MCF 10A (cell line): ENCODE measurements around the gene IPO8. TPM values are rescaled to one million over a fixed set of nuclear protein-coding genes. Genes with fewer than 3 reads are reported as not detected.

Source experiments
- BruUV-seq: library from RNA; stranded (reverse); fragments of 400-500 nt; replicated peaks from 2 replicates; lab custom pipeline; 2021; lab: Mats Ljungman, UMichigan
- CTCF ChIA-PET: fragments of 300-600 bp; sonication (Branson Sonifier 250); formaldehyde crosslinking; extraction: SDS; loops from one replicate; lab custom pipeline; 2021; ENCODE audit warnings: antibody characterized with exemption, inconsistent platforms; lab: Yijun Ruan, JAX
- POLR2A ChIA-PET: fragments of 300-600, 350-650 bp; sonication (Branson Sonifier 250); formaldehyde crosslinking; extraction: SDS; loops from one replicate; lab custom pipeline; 2020; ENCODE audit warnings: antibody characterized with exemption, inconsistent platforms; lab: Yijun Ruan, JAX
- DNase-seq: peaks from one replicate; pipeline ENCODE4 v3.0.0-alpha.2; 2018; ENCODE audit not compliant: unreplicated experiment
- H3K27ac Mint-ChIP-seq: one replicate; pipeline ENCODE4 v1.8.0; 2022; ENCODE audit warnings: mild to moderate bottlenecking, low read depth, mixed read lengths; ENCODE audit not compliant: unreplicated experiment
- H3K27me3 Mint-ChIP-seq: one replicate; pipeline ENCODE4 v1.8.0; 2022; ENCODE audit warnings: mixed read lengths; ENCODE audit not compliant: insufficient read depth, unreplicated experiment
- H3K36me3 Mint-ChIP-seq: one replicate; pipeline ENCODE4 v1.8.0; 2022; ENCODE audit warnings: mild to moderate bottlenecking, moderate library complexity, mixed read lengths; ENCODE audit not compliant: insufficient read depth, unreplicated experiment
- H3K4me1 Mint-ChIP-seq: one replicate; pipeline ENCODE4 v1.8.0; 2022; ENCODE audit warnings: mixed read lengths; ENCODE audit not compliant: insufficient read depth, unreplicated experiment
- H3K4me3 Mint-ChIP-seq: one replicate; pipeline ENCODE4 v1.8.0; 2022; ENCODE audit warnings: mild to moderate bottlenecking, moderate library complexity, mixed read lengths; ENCODE audit not compliant: unreplicated experiment
- H3K9me3 Mint-ChIP-seq: one replicate; pipeline ENCODE4 v1.8.0; 2022; ENCODE audit warnings: mixed read lengths; ENCODE audit not compliant: unreplicated experiment
- CTCF ChIP-seq: fragments of 200-600 bp; IDR thresholded peaks from one replicate; pipeline ENCODE4 v1.8.0; 2022; ENCODE audit warnings: antibody characterized with exemption, mild to moderate bottlenecking; ENCODE audit not compliant: unreplicated experiment
- intact Hi-C: fragments of 100-400 bp; cut with micrococcal nuclease; formaldehyde crosslinking; loops from 2 replicates; pipeline ENCODE4 v1.14.1; 2022
- total RNA-seq: library from RNA; stranded (reverse); gene quantifications from 2 replicates; pipeline ENCODE4 v1.2.3, GENCODE V29; 2022

Gene IPO8
- total RNA-seq, 1 experiment from 2014 or later, result 36.3 TPM

GRCh38 chr12:30585877-30586276 lies 109.8 kb downstream of the IPO8 start:
- POLR2A ChIA-PET, result interaction anchor here (0.6 kb wide), 1 partner anchor 221 kb away, joined by 3 read pairs; no protein-coding TSS in a partner anchor
- H3K4me1 Mint-ChIP-seq, result no peaks in the 10 kb centered on the region
- H3K27me3 Mint-ChIP-seq, result no peaks in the 10 kb centered on the region
- no peak for DNase-seq
- TF ChIP-seq CTCF, result no peak
- no peaks in the 10 kb centered on the region for H3K9me3 Mint-ChIP-seq
- H3K36me3 Mint-ChIP-seq, result peaks cover 6% of the 10 kb centered on the region
- CTCF ChIA-PET, result interaction anchor here (0.5 to 0.9 kb wide), 2 partner anchors 32 to 687 kb away, joined by 3 to 4 read pairs; no protein-coding TSS in a partner anchor
- no TSS peak for BruUV-seq
- no peak overlapping the region for H3K4me3 Mint-ChIP-seq
- intact Hi-C loops, result no loop called here
- no peak overlapping the region for H3K27ac Mint-ChIP-seq

GRCh38 chr12:30582943-30583342 lies 112.7 kb downstream of the IPO8 start:
- no TSS peak for BruUV-seq
- H3K9me3 Mint-ChIP-seq, result no peaks in the 10 kb centered on the region
- no peak overlapping the region for H3K4me3 Mint-ChIP-seq
- H3K27ac Mint-ChIP-seq, result no peak overlapping the region
- no peaks in the 10 kb centered on the region for H3K4me1 Mint-ChIP-seq
- ChIA-PET CTCF (interaction anchor here (0.6 kb wide), 1 partner anchor 12 kb away, joined by 3 read pairs; no protein-coding TSS in a partner anchor), POLR2A (no interaction called here)
- no peaks in the 10 kb centered on the region for H3K27me3 Mint-ChIP-seq
- intact Hi-C loops, result no loop called here
- H3K36me3 Mint-ChIP-seq, result no peaks in the 10 kb centered on the region
- no peak for TF ChIP-seq CTCF
- DNase-seq, result peak; percentile 2

- H3K4me3 Mint-ChIP-seq, result no peak overlapping the region
- H3K36me3 Mint-ChIP-seq, result no peaks in the 10 kb centered on the region
- no peaks in the 10 kb centered on the region for H3K4me1 Mint-ChIP-seq
- H3K27ac Mint-ChIP-seq, result no peak overlapping the region
- intact Hi-C loops, result no loop called here
- ChIA-PET CTCF (no interaction called here), POLR2A (no interaction called here)
- DNase-seq, result no peak
- no peaks in the 10 kb centered on the region for H3K27me3 Mint-ChIP-seq
- H3K9me3 Mint-ChIP-seq, result peaks cover 7% of the 10 kb centered on the region
- TF ChIP-seq CTCF, result no peak
- BruUV-seq, result no TSS peak
Observed at GRCh38 chr12:30580344-30580743, 115.3 kb downstream of the IPO8 start.

Other genes with a start within 250 kb of the IPO8 start
- 33.0 and 33.3 TPM in 2 replicates for gene CAPRIN2, start 59.1 kb upstream of the IPO8 start, total RNA-seq
- gene TSPAN11, start 230.9 kb upstream of the IPO8 start, total RNA-seq, result not detected in 2 replicates